K562 (cell line): ENCODE measurements around the gene NUP210. TPM values are rescaled to one million over a fixed set of nuclear protein-coding genes. Genes with fewer than 3 reads are reported as not detected.

ENCODE experiments used
- ATF1 ChIP-seq, 2 experiments: fragments of 450-650 bp in 1 of 2; IDR thresholded peaks; 2 replicates each; pipeline ENCODE4 v1.6.1; 2016; ENCODE audit warnings: missing compliant biosample characterization in 1 of 2, missing genetic modification characterization in 1 of 2
- FOSL1 ChIP-seq: fragments of 200-800 bp; sonication (Bioruptor generic); conservative IDR thresholded peaks from 2 replicates; pipeline ENCODE4 v1.6.1; 2016; ENCODE audit warnings: missing genetic modification characterization, missing compliant biosample characterization
- LCOR ChIP-seq: sonication (generic); formaldehyde crosslinking; IDR thresholded peaks from 2 replicates; pipeline ENCODE4 v1.8.0; 2022; ENCODE audit warnings: mild to moderate bottlenecking, missing genetic modification reagents
- TBL1XR1 ChIP-seq, 2 experiments: IDR thresholded peaks; 2 replicates each; pipeline ENCODE4 v1.6.1; 2012; ENCODE audit warnings: improper control_type of control experiment in 2 of 2, low read length in 2 of 2, mild to moderate bottlenecking in 1 of 2
- ZFP36 ChIP-seq: fragments of 150-350 bp; IDR thresholded peaks from 2 replicates; pipeline ENCODE4 v1.6.1; 2018; ENCODE audit warnings: low read length, low read depth; ENCODE audit not compliant: partially characterized antibody
- polyA plus RNA-seq, 8 experiments: library from polyadenylated mRNA; depleted of rRNA in 4 of 8; stranded (reverse) in 5 of 8; unstranded in 3 of 8; fragments of >200 nt; fragmentation: Nextera tagmentation in 2 of 8; fragmentation: Illumina TruSeq in 1 of 8; extraction: Ambion mirVana in 2 of 8; extraction: Trizol in 1 of 8; gene quantifications; 2 replicates each; pipeline versions ENCODE4 v1.2.1 to v1.2.3, GENCODE V29; 2011 to 2014; ENCODE audit warnings: inconsistent platforms in 1 of 8, missing spikeins in 1 of 8
- total RNA-seq, 7 experiments: library from RNA; depleted of rRNA in 6 of 7; stranded (reverse); fragments of >200 nt in 6 of 7; fragmentation: Illumina TruSeq in 2 of 7; extraction: Trizol in 2 of 7; gene quantifications; 2 replicates each; pipeline versions ENCODE4 v1.2.1 to v1.2.3, GENCODE V29; 2011 to 2021; ENCODE audit warnings: low replicate concordance in 1 of 7
- TF ChIP-seq, protein P1 (sequence below): fragments of 450-650 bp; IDR thresholded peaks from 2 replicates; pipeline ENCODE4 v1.6.1; 2016; ENCODE audit warnings: mild to moderate bottlenecking, moderate library complexity
- TF ChIP-seq, protein P2 (sequence below), 2 experiments: fragments of 450-650 bp; IDR thresholded peaks; 2 replicates each; pipeline ENCODE4 v1.6.1; 2016; ENCODE audit warnings: mild to moderate bottlenecking in 2 of 2, borderline replicate concordance in 1 of 2, low read depth in 1 of 2, moderate library complexity in 1 of 2

Gene NUP210
- total and polyA plus RNA-seq, 9 of the 15 experiments (the other 6 are each of a cell fraction or from before 2014, with no cell fraction given), result 1.2 to 138 (median 44.0) TPM

DNA sequence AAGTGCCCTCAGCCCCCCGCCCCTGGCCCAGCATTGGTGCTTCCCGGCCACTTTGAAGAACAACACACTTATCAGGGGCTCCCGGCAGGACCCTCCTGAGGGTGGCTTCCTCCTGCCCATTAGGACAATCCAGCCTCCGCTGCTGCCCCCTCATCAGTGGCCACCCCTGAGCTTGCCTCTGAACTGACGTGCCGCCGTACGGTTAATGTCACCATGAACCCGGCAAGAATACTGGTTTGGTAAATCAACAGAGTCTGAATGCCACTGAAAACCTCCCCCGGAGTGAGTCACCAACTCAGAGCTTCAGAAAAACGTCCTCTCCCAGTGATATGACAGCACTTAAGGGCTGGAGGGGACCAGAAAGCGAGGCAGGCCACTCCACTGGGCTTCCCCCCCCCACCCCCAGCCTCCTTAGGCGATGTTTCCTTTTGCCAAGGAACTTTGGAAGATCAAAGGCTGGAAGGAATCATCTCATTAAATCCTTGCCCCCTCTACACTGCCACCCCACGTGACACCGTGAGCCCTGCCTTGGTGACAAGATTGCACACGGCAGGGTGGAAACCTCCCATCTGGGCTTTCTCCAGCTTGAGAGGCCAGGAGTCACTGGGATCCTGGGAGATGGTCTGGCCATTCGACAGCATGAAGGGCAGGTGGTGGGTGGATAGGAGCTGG is 142.1 kb downstream of the NUP210 start (continued):
- TF ChIP-seq, protein P1, sequence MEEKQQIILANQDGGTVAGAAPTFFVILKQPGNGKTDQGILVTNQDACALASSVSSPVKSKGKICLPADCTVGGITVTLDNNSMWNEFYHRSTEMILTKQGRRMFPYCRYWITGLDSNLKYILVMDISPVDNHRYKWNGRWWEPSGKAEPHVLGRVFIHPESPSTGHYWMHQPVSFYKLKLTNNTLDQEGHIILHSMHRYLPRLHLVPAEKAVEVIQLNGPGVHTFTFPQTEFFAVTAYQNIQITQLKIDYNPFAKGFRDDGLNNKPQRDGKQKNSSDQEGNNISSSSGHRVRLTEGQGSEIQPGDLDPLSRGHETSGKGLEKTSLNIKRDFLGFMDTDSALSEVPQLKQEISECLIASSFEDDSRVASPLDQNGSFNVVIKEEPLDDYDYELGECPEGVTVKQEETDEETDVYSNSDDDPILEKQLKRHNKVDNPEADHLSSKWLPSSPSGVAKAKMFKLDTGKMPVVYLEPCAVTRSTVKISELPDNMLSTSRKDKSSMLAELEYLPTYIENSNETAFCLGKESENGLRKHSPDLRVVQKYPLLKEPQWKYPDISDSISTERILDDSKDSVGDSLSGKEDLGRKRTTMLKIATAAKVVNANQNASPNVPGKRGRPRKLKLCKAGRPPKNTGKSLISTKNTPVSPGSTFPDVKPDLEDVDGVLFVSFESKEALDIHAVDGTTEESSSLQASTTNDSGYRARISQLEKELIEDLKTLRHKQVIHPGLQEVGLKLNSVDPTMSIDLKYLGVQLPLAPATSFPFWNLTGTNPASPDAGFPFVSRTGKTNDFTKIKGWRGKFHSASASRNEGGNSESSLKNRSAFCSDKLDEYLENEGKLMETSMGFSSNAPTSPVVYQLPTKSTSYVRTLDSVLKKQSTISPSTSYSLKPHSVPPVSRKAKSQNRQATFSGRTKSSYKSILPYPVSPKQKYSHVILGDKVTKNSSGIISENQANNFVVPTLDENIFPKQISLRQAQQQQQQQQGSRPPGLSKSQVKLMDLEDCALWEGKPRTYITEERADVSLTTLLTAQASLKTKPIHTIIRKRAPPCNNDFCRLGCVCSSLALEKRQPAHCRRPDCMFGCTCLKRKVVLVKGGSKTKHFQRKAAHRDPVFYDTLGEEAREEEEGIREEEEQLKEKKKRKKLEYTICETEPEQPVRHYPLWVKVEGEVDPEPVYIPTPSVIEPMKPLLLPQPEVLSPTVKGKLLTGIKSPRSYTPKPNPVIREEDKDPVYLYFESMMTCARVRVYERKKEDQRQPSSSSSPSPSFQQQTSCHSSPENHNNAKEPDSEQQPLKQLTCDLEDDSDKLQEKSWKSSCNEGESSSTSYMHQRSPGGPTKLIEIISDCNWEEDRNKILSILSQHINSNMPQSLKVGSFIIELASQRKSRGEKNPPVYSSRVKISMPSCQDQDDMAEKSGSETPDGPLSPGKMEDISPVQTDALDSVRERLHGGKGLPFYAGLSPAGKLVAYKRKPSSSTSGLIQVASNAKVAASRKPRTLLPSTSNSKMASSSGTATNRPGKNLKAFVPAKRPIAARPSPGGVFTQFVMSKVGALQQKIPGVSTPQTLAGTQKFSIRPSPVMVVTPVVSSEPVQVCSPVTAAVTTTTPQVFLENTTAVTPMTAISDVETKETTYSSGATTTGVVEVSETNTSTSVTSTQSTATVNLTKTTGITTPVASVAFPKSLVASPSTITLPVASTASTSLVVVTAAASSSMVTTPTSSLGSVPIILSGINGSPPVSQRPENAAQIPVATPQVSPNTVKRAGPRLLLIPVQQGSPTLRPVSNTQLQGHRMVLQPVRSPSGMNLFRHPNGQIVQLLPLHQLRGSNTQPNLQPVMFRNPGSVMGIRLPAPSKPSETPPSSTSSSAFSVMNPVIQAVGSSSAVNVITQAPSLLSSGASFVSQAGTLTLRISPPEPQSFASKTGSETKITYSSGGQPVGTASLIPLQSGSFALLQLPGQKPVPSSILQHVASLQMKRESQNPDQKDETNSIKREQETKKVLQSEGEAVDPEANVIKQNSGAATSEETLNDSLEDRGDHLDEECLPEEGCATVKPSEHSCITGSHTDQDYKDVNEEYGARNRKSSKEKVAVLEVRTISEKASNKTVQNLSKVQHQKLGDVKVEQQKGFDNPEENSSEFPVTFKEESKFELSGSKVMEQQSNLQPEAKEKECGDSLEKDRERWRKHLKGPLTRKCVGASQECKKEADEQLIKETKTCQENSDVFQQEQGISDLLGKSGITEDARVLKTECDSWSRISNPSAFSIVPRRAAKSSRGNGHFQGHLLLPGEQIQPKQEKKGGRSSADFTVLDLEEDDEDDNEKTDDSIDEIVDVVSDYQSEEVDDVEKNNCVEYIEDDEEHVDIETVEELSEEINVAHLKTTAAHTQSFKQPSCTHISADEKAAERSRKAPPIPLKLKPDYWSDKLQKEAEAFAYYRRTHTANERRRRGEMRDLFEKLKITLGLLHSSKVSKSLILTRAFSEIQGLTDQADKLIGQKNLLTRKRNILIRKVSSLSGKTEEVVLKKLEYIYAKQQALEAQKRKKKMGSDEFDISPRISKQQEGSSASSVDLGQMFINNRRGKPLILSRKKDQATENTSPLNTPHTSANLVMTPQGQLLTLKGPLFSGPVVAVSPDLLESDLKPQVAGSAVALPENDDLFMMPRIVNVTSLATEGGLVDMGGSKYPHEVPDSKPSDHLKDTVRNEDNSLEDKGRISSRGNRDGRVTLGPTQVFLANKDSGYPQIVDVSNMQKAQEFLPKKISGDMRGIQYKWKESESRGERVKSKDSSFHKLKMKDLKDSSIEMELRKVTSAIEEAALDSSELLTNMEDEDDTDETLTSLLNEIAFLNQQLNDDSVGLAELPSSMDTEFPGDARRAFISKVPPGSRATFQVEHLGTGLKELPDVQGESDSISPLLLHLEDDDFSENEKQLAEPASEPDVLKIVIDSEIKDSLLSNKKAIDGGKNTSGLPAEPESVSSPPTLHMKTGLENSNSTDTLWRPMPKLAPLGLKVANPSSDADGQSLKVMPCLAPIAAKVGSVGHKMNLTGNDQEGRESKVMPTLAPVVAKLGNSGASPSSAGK, result no peak
- TF ChIP-seq ATF1 (CRISPR knock-in tag; IDR thresholded peaks at IDR 0.05), result no peak
- TF ChIP-seq ATF1 (tag; IDR thresholded peaks at IDR 0.05), result no peak
- TF ChIP-seq ZFP36, result peak; percentile 69
- TF ChIP-seq TBL1XR1 (IDR thresholded peaks at IDR 0.05; ENCODE audit: low read length in 2 of 2), result no peak
- TF ChIP-seq FOSL1 (tag), result peak; percentile 88
- TF ChIP-seq LCOR (CRISPR knock-in tag), result no peak
- TF ChIP-seq, protein P2, sequence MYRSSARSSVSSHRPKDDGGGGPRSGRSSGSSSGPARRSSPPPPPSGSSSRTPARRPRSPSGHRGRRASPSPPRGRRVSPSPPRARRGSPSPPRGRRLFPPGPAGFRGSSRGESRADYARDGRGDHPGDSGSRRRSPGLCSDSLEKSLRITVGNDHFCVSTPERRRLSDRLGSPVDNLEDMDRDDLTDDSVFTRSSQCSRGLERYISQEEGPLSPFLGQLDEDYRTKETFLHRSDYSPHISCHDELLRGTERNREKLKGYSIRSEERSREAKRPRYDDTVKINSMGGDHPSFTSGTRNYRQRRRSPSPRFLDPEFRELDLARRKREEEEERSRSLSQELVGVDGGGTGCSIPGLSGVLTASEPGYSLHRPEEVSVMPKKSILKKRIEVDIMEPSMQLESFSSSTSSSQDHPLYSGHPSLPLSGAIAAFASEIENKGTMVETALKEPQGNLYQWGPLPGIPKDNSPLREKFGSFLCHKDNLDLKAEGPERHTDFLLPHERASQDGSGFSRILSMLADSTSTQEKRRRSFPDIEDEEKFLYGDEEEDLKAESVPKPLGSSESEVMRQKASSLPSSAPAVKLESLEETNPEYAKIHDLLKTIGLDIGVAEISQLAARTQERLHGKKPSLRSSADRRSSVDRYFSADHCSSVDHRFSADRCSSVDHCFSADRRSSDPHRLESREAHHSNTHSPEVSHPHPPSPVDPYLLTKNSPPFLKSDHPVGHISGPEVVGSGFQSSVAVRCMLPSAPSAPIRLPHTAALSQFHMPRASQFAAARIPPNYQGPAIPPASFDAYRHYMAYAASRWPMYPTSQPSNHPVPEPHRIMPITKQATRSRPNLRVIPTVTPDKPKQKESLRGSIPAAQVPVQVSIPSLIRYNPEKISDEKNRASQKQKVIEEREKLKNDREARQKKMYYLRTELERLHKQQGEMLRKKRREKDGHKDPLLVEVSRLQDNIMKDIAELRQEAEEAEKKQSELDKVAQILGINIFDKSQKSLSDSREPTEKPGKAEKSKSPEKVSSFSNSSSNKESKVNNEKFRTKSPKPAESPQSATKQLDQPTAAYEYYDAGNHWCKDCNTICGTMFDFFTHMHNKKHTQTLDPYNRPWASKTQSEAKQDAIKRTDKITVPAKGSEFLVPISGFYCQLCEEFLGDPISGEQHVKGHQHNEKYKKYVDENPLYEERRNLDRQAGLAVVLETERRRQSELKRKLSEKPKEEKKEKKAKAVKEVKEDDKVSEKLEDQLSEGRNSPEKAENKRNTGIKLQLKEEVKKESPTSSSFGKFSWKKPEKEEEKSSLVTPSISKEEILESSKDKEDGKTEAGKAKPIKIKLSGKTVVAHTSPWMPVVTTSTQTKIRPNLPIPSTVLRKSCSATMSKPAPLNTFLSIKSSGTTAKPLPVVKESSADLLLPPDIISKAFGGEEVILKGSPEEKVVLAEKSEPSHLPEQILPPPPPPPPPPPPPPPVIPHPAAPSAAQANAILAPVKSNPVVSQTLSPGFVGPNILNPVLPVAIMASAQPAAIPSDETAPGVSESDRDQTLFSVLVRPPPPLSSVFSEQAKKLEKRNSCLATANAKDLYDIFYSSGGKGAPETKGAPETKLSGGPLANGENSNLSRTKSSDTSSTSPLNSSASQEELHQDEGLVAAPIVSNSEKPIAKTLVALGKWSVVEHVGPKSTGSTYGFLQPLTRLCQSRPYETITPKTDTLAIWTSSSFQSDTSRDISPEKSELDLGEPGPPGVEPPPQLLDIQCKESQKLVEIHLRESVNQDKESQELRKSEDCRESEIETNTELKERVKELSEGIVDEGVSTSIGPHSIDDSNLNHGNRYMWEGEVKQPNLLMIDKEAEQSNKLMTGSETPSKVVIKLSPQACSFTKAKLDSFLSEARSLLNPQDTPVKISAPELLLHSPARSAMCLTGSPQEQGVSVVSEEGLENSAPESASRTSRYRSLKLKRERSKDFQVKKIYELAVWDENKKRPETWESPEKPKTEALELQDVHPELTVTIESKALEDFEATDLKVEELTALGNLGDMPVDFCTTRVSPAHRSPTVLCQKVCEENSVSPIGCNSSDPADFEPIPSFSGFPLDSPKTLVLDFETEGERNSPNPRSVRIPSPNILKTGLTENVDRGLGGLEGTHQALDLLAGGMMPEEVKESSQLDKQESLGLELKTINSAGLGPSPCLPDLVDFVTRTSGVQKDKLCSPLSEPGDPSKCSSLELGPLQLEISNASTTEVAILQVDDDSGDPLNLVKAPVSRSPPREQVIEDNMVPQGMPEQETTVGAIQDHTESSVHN (IDR thresholded peaks at IDR 0.05; ENCODE audit: borderline replicate concordance in 1 of 2, low read depth in 1 of 2), result no peak
